K562 (cell line): ENCODE measurements around the gene MTPN. TPM values are rescaled to one million over a fixed set of nuclear protein-coding genes. Genes with fewer than 3 reads are reported as not detected.

Experiments
- CBX8 ChIP-seq: fragments of 200-600 bp; sonication (generic); IDR thresholded peaks from 2 replicates; pipeline ENCODE4 v1.6.1; 2012; ENCODE audit warnings: borderline replicate concordance, mixed run types, low read depth, mild to moderate bottlenecking, moderate library complexity, mixed read lengths, low read length, control low read depth, inconsistent platforms; ENCODE audit not compliant: poor library complexity, severe bottlenecking; ENCODE audit errors: extremely low read depth
- CC2D1A ChIP-seq: fragments of 450-650 bp; IDR thresholded peaks from 2 replicates; pipeline ENCODE4 v1.6.1; 2017; ENCODE audit warnings: mild to moderate bottlenecking
- CEBPG ChIP-seq, 3 experiments: fragments of 200-800 bp in 1 of 3; sonication (Bioruptor generic) in 1 of 3; sonication (generic) in 1 of 3; formaldehyde crosslinking in 1 of 3; IDR thresholded peaks in 2 of 3; conservative IDR thresholded peaks in 1 of 3; 2 replicates each; pipeline versions ENCODE4 v1.6.1 to v1.8.0; 2016 to 2022; ENCODE audit warnings: missing compliant biosample characterization in 2 of 3, missing genetic modification characterization in 2 of 3, mild to moderate bottlenecking in 1 of 3, missing genetic modification reagents in 1 of 3
- CHCHD3 ChIP-seq: fragments of 250-450 bp; sonication (Bioruptor Pico); IDR thresholded peaks from 2 replicates; pipeline ENCODE4 v2.1.2; 2022; ENCODE audit warnings: mild to moderate bottlenecking
- CTBP1 ChIP-seq: fragments of 450-650 bp; IDR thresholded peaks from 2 replicates; pipeline ENCODE4 v1.6.1; 2016; ENCODE audit warnings: borderline replicate concordance
- EP400 ChIP-seq: fragments of 450-650 bp; IDR thresholded peaks from 2 replicates; pipeline ENCODE4 v1.6.1; 2017; ENCODE audit warnings: antibody characterized with exemption, mild to moderate bottlenecking, moderate library complexity
- HIVEP1 ChIP-seq: fragments of 250-450 bp; sonication (Bioruptor Pico); IDR thresholded peaks from 2 replicates; pipeline ENCODE4 v1.4.0; 2020; ENCODE audit warnings: mild to moderate bottlenecking
- ILK ChIP-seq: fragments of 450-650 bp; IDR thresholded peaks from 2 replicates; pipeline ENCODE4 v1.6.1; 2016; ENCODE audit warnings: missing genetic modification characterization, low read depth, mild to moderate bottlenecking, missing compliant biosample characterization, moderate library complexity, borderline replicate concordance
- KLF6 ChIP-seq: fragments of 250-450 bp; sonication (Bioruptor Pico); IDR thresholded peaks from 2 replicates; pipeline ENCODE4 v1.4.0; 2020; ENCODE audit warnings: mild to moderate bottlenecking, moderate library complexity, borderline replicate concordance
- MCM3 ChIP-seq: fragments of 450-650 bp; IDR thresholded peaks from 2 replicates; pipeline ENCODE4 v1.6.1; 2016
- NR2C2 ChIP-seq, 2 experiments: fragments of 200-800 bp in 1 of 2; sonication (Bioruptor generic) in 1 of 2; sonication (generic) in 1 of 2; formaldehyde crosslinking in 1 of 2; IDR thresholded peaks; 2 replicates each; pipeline versions ENCODE4 v1.6.1 to v1.8.0; 2016 to 2022; ENCODE audit warnings: mild to moderate bottlenecking in 1 of 2, missing compliant biosample characterization in 1 of 2, missing genetic modification characterization in 1 of 2, missing genetic modification reagents in 1 of 2
- RAD51 ChIP-seq: fragments of 450-650 bp; IDR thresholded peaks from 2 replicates; pipeline ENCODE4 v1.7.1; 2016; ENCODE audit warnings: low read depth, mild to moderate bottlenecking, borderline replicate concordance
- SMARCC2 ChIP-seq: fragments of 450-650 bp; IDR thresholded peaks from 2 replicates; pipeline ENCODE4 v1.6.1; 2017; ENCODE audit warnings: antibody characterized with exemption, moderate library complexity, mild to moderate bottlenecking, low read depth
- TCF3 ChIP-seq: sonication (generic); formaldehyde crosslinking; IDR thresholded peaks from 2 replicates; pipeline ENCODE4 v1.4.0; 2020; ENCODE audit warnings: mild to moderate bottlenecking, missing genetic modification reagents
- ZNF23 ChIP-seq: fragments of 250-450 bp; sonication (Bioruptor Pico); IDR thresholded peaks from 2 replicates; pipeline ENCODE4 v1.4.0; 2020; ENCODE audit warnings: mild to moderate bottlenecking
- ZNF444 ChIP-seq: fragments of 250-450 bp; sonication (Bioruptor Pico); IDR thresholded peaks from 2 replicates; pipeline ENCODE4 v1.4.0; 2020; ENCODE audit warnings: mild to moderate bottlenecking, moderate library complexity
- ZNF589 ChIP-seq: fragments of 200-800 bp; sonication (Bioruptor generic); IDR thresholded peaks from 2 replicates; pipeline ENCODE4 v1.6.1; 2016; ENCODE audit warnings: low read depth, missing genetic modification characterization, missing compliant biosample characterization
- polyA plus RNA-seq, 8 experiments: library from polyadenylated mRNA; depleted of rRNA in 4 of 8; stranded (reverse) in 5 of 8; unstranded in 3 of 8; fragments of >200 nt; fragmentation: Nextera tagmentation in 2 of 8; fragmentation: Illumina TruSeq in 1 of 8; extraction: Ambion mirVana in 2 of 8; extraction: Trizol in 1 of 8; gene quantifications; 2 replicates each; pipeline versions ENCODE4 v1.2.1 to v1.2.3, GENCODE V29; 2011 to 2014; ENCODE audit warnings: inconsistent platforms in 1 of 8, missing spikeins in 1 of 8
- total RNA-seq, 7 experiments: library from RNA; depleted of rRNA in 6 of 7; stranded (reverse); fragments of >200 nt in 6 of 7; fragmentation: Illumina TruSeq in 2 of 7; extraction: Trizol in 2 of 7; gene quantifications; 2 replicates each; pipeline versions ENCODE4 v1.2.1 to v1.2.3, GENCODE V29; 2011 to 2021; ENCODE audit warnings: low replicate concordance in 1 of 7
- TF ChIP-seq, protein P1 (sequence below): fragments of 250-450 bp; sonication (Bioruptor Pico); IDR thresholded peaks from 2 replicates; pipeline ENCODE4 v1.9.0; 2021; ENCODE audit warnings: mild to moderate bottlenecking, inconsistent platforms
- TF ChIP-seq, protein P2 (sequence below): fragments of 450-650 bp; formaldehyde crosslinking; IDR thresholded peaks from 2 replicates; pipeline ENCODE4 v1.4.0; 2020; ENCODE audit warnings: mild to moderate bottlenecking, moderate library complexity
- TF ChIP-seq, protein P3 (sequence below): sonication (generic); formaldehyde crosslinking; IDR thresholded peaks from 2 replicates; pipeline ENCODE4 v1.9.0; 2022; ENCODE audit warnings: mild to moderate bottlenecking, missing genetic modification reagents
- TF ChIP-seq, protein P4 (sequence below): fragments of 450-650 bp; IDR thresholded peaks from 2 replicates; pipeline ENCODE4 v1.6.1; 2016; ENCODE audit warnings: low read depth, mild to moderate bottlenecking, moderate library complexity
- TF ChIP-seq, protein P5 (sequence below): fragments of 450-650 bp; conservative IDR thresholded peaks from 2 replicates; pipeline ENCODE4 v1.6.1; 2016; ENCODE audit warnings: missing genetic modification characterization, low read depth, mild to moderate bottlenecking, missing compliant biosample characterization, moderate library complexity

MTPN gene
- total and polyA plus RNA-seq, 9 of the 15 experiments (the other 6 are each of a cell fraction or from before 2014, with no cell fraction given), result 68.5 to 261 (median 156) TPM

DNA sequence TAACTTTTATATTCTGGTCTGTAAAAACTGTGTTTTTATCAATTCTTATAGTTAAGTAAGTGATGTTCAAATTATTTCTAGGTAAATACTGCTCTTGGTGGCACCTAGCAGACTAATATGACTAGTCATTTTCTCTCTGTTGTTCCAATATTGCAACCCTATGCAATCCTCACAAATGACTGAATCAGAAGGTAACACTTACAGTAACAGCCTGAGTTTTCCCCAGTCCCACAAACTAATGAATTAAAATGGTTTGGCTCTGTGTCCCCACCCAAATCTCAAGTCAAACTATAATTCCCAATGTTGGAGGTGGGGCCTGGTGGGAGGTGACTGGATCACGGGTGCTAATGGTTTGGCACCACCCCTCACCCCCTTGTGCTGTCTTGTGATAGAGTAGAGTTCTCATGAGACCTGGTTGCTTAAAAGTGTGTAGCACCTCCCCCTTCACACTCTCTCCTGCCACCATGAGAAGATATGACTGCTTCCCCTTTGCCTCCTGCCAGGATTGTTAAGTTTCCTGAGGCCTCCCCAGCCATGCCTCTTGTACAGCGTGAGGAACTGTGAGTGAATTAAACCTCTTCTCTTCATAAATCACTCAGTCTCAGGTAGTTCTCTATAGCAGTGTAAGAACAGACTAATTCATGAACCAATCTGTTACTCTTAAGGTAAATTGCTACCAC lies 43.5 kb downstream of the MTPN start (continued):
- TF ChIP-seq, protein P1, sequence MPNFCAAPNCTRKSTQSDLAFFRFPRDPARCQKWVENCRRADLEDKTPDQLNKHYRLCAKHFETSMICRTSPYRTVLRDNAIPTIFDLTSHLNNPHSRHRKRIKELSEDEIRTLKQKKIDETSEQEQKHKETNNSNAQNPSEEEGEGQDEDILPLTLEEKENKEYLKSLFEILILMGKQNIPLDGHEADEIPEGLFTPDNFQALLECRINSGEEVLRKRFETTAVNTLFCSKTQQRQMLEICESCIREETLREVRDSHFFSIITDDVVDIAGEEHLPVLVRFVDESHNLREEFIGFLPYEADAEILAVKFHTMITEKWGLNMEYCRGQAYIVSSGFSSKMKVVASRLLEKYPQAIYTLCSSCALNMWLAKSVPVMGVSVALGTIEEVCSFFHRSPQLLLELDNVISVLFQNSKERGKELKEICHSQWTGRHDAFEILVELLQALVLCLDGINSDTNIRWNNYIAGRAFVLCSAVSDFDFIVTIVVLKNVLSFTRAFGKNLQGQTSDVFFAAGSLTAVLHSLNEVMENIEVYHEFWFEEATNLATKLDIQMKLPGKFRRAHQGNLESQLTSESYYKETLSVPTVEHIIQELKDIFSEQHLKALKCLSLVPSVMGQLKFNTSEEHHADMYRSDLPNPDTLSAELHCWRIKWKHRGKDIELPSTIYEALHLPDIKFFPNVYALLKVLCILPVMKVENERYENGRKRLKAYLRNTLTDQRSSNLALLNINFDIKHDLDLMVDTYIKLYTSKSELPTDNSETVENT (CRISPR knock-in tag), result no peak
- TF ChIP-seq MCM3 (no peak), EP400 (no peak), NR2C2 (CRISPR knock-in tag; IDR thresholded peaks at IDR 0.05) (no peak), NR2C2 (tag; IDR thresholded peaks at IDR 0.05) (no peak), KLF6 (no peak), HIVEP1 (CRISPR knock-in tag) (no peak), ILK (tag) (no peak), CC2D1A (peak; percentile 85), TCF3 (CRISPR knock-in tag) (0 out of 2 replicates have a peak, but pooled peaks have one; percentile 16), CBX8 (no peak), SMARCC2 (no peak), ZNF589 (CRISPR knock-in tag) (no peak), ZNF444 (no peak), RAD51 (no peak), CHCHD3 (CRISPR knock-in tag) (no peak), CTBP1 (peak; percentile 57; the same call in 1 of the 2 replicates), ZNF23 (no peak), CEBPG (CRISPR knock-in tag; IDR thresholded peaks at IDR 0.05) (peak; percentile 84), CEBPG (tag; conservative IDR thresholded peaks at IDR 0.05 in 1 of 2, IDR thresholded peaks at IDR 0.05 in 1 of 2) (peak; percentile 42 to 81)
- TF ChIP-seq, protein P2, sequence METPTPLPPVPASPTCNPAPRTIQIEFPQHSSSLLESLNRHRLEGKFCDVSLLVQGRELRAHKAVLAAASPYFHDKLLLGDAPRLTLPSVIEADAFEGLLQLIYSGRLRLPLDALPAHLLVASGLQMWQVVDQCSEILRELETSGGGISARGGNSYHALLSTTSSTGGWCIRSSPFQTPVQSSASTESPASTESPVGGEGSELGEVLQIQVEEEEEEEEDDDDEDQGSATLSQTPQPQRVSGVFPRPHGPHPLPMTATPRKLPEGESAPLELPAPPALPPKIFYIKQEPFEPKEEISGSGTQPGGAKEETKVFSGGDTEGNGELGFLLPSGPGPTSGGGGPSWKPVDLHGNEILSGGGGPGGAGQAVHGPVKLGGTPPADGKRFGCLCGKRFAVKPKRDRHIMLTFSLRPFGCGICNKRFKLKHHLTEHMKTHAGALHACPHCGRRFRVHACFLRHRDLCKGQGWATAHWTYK (CRISPR knock-in tag), result no peak
- TF ChIP-seq, protein P3, sequence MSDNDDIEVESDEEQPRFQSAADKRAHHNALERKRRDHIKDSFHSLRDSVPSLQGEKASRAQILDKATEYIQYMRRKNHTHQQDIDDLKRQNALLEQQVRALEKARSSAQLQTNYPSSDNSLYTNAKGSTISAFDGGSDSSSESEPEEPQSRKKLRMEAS (CRISPR knock-in tag), result no peak
- TF ChIP-seq, protein P4, sequence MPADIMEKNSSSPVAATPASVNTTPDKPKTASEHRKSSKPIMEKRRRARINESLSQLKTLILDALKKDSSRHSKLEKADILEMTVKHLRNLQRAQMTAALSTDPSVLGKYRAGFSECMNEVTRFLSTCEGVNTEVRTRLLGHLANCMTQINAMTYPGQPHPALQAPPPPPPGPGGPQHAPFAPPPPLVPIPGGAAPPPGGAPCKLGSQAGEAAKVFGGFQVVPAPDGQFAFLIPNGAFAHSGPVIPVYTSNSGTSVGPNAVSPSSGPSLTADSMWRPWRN, result no peak
- TF ChIP-seq, protein P5, sequence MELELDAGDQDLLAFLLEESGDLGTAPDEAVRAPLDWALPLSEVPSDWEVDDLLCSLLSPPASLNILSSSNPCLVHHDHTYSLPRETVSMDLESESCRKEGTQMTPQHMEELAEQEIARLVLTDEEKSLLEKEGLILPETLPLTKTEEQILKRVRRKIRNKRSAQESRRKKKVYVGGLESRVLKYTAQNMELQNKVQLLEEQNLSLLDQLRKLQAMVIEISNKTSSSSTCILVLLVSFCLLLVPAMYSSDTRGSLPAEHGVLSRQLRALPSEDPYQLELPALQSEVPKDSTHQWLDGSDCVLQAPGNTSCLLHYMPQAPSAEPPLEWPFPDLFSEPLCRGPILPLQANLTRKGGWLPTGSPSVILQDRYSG (tag), result no peak
